ENCODE measurements around the gene CPT1B. TPM values are rescaled to one million over a fixed set of nuclear protein-coding genes. Genes with fewer than 3 reads are reported as not detected.

Gene CPT1B
- total RNA-seq, 4 donors from 2014 or later, result 4.7 to 12.0 (median 6.8) TPM

GRCh38 chr22:50571264-50572175 is 6.7 kb downstream of the CPT1B start:
- no peak for DNase-seq (ENCODE audit: low spot score in 2 of 2)
- TF ChIP-seq POLR2A (IDR thresholded peaks at IDR 0.05), result no peak
- TF ChIP-seq CTCF (IDR thresholded peaks at IDR 0.05), result no peak
- 89 to 91% methylated on average over 25 to 26 of the region's 26 CpGs for WGBS, 2 donors
- intact Hi-C loops (cut with DNase I; ENCODE audit: low total_unique reads), result no loop called here
- H3K4me3 ChIP-seq (ENCODE audit: low read depth, poor library complexity, severe bottlenecking), result no peak overlapping the region

- no peak for DNase-seq (ENCODE audit: low spot score in 2 of 2)
- 94 to 99% methylated on average over 9 to 12 of the region's 12 CpGs for WGBS, 2 donors
- no peak overlapping the region for H3K4me3 ChIP-seq (ENCODE audit: low read depth, poor library complexity, severe bottlenecking)
- intact Hi-C loops (cut with DNase I; ENCODE audit: low total_unique reads), result no loop called here
- TF ChIP-seq POLR2A (IDR thresholded peaks at IDR 0.05), result no peak
- no peak for TF ChIP-seq CTCF (IDR thresholded peaks at IDR 0.05)
Measured at GRCh38 chr22:50570861-50571260, 7.4 kb downstream of the CPT1B start.

- WGBS, 2 donors, result 93 to 95% methylated on average over 10 to 13 of the region's 13 CpGs
- H3K4me3 ChIP-seq (ENCODE audit: low read depth, poor library complexity, severe bottlenecking), result no peak overlapping the region
- no peak for DNase-seq (ENCODE audit: low spot score in 2 of 2)
- TF ChIP-seq POLR2A (IDR thresholded peaks at IDR 0.05) (no peak), CTCF (IDR thresholded peaks at IDR 0.05) (no peak)
- intact Hi-C loops (cut with DNase I; ENCODE audit: low total_unique reads), result no loop called here
Measured at GRCh38 chr22:50569896-50570535, 8.2 kb downstream of the CPT1B start.

GRCh38 chr22:50569041-50569459 is 9.2 kb downstream of the CPT1B start:
- intact Hi-C loops (cut with DNase I; ENCODE audit: low total_unique reads), result no loop called here
- H3K4me3 ChIP-seq (ENCODE audit: low read depth, poor library complexity, severe bottlenecking), result no peak overlapping the region
- TF ChIP-seq POLR2A (IDR thresholded peaks at IDR 0.05), result no peak
- TF ChIP-seq CTCF (IDR thresholded peaks at IDR 0.05), result no peak
- WGBS, 2 donors, result 85 to 88% methylated on average over 8 of the region's 8 CpGs
- no peak for DNase-seq (ENCODE audit: low spot score in 2 of 2)

GRCh38 chr22:50568626-50569025 is 9.6 kb downstream of the CPT1B start:
- intact Hi-C loops (cut with DNase I; ENCODE audit: low total_unique reads), result no loop called here
- H3K4me3 ChIP-seq (ENCODE audit: low read depth, poor library complexity, severe bottlenecking), result no peak overlapping the region
- TF ChIP-seq CTCF (IDR thresholded peaks at IDR 0.05) (no peak), POLR2A (IDR thresholded peaks at IDR 0.05) (no peak)
- DNase-seq (ENCODE audit: low spot score in 2 of 2), result no peak
- WGBS, 2 donors, result 70 to 71% methylated on average over 7 of the region's 7 CpGs

Measured in lower leg skin (tissue), 4 donors.